Esophagus squamous epithelium (tissue), 5 donors: ENCODE data around the gene BDKRB2. TPM values are rescaled to one million over a fixed set of nuclear protein-coding genes. Genes with fewer than 3 reads are reported as not detected.
A peak's percentile ranks its signal among the peaks of the same experiment; 100 is the strongest.

Experiments
- DNase-seq: peaks from one replicate; lab custom pipeline; 2025; lab: John Stamatoyannopoulos, UW
- H3K27ac ChIP-seq, 4 donors: fragments of 200-600 bp; sonication (generic); one replicate each; pipeline ENCODE4 v1.5.1; 2016 to 2019; ENCODE audit warnings: mild to moderate bottlenecking in 1 of 4
- H3K27me3 ChIP-seq, 4 donors: fragments of 200-600 bp; sonication (generic); 1 replicate in 3 of 4; 2 replicates in 1 of 4; pipeline versions ENCODE4 v1.5.1 to v1.6.0; 2017 to 2021; ENCODE audit warnings: antibody characterized with exemption in 1 of 4
- H3K36me3 ChIP-seq, 3 donors: fragments of 200-600 bp; sonication (generic); one replicate each; pipeline ENCODE4 v1.5.1; 2016 to 2019
- H3K4me1 ChIP-seq, 3 donors: fragments of 200-600 bp; sonication (generic); one replicate each; pipeline ENCODE4 v1.5.1; 2017 to 2019
- H3K4me3 ChIP-seq, 4 donors: fragments of 200-600 bp; sonication (generic); 1 replicate in 3 of 4; 2 replicates in 1 of 4; pipeline ENCODE4 v1.5.1; 2016 to 2019; ENCODE audit warnings: mild to moderate bottlenecking in 2 of 4, moderate library complexity in 1 of 4
- H3K9me3 ChIP-seq, 3 donors: fragments of 200-600 bp; sonication (generic); one replicate each; pipeline ENCODE4 v1.5.1; 2016 to 2019
- CTCF ChIP-seq, 6 experiments: fragments of 450-650 bp in 4 of 6; fragments of 200-600 bp in 2 of 6; sonication (generic) in 2 of 6; IDR thresholded peaks; one replicate each; pipeline ENCODE4 v1.5.1; 2016 to 2019; ENCODE audit warnings: antibody characterized with exemption in 6 of 6, mild to moderate bottlenecking in 4 of 6, moderate library complexity in 4 of 6
- POLR2A ChIP-seq, 4 donors: fragments of 450-650 bp; IDR thresholded peaks; one replicate each; pipeline ENCODE4 v1.6.1; 2017; ENCODE audit warnings: antibody characterized with exemption in 4 of 4, mild to moderate bottlenecking in 4 of 4, moderate library complexity in 3 of 4
- WGBS, 2 donors: methylation state at CpG; one replicate each; pipeline ENCODE4 v1.1.5; 2018; 5-methylcytosine and 5-hydroxymethylcytosine counted together
- intact Hi-C: fragments of 100-400 bp; cut with DNase I; formaldehyde crosslinking; loops from one replicate; pipeline ENCODE4 v1.15.0; 2022
- total RNA-seq, 4 donors: library from RNA; depleted of rRNA; stranded (reverse); fragments of >200 nt; gene quantifications; one replicate each; pipeline ENCODE4 v1.1.0, GENCODE V29; 2016
- donor health status: DM: yes; HTN: yes; CAD: no.

BDKRB2 gene
- total RNA-seq, 4 donors from 2014 or later = 18.8 to 31.2 (median 20.0) TPM

GRCh38 chr14:96215452-96216244 lies 11.0 kb downstream of the BDKRB2 start:
- no peak for DNase-seq
- no peaks in the 10 kb centered on the region for H3K27me3 ChIP-seq
- peaks cover 0 to 23% (median 0%) of the 10 kb centered on the region in 3 donors for H3K36me3 ChIP-seq
- TF ChIP-seq POLR2A (IDR thresholded peaks at IDR 0.05) (no peak), CTCF (IDR thresholded peaks at IDR 0.05) (no peak)
- H3K27ac ChIP-seq = peak overlapping the region; percentile 40 to 68 (median 54)
- H3K9me3 ChIP-seq = peaks cover 0 to 6% (median 0%) of the 10 kb centered on the region in 3 donors
- WGBS, 2 donors = 39 to 52% methylated on average over 7 of the region's 7 CpGs
- intact Hi-C loops = no loop called here
- H3K4me3 ChIP-seq = no peak overlapping the region
- H3K4me1 ChIP-seq = peaks cover 5 to 80% (median 16%) of the 10 kb centered on the region in 3 donors

- 95 to 96% methylated on average over 1 of the region's 1 CpG for WGBS, 2 donors
- no peak overlapping the region for H3K4me3 ChIP-seq
- TF ChIP-seq CTCF (IDR thresholded peaks at IDR 0.05) (no peak), POLR2A (IDR thresholded peaks at IDR 0.05) (no peak)
- intact Hi-C loops = no loop called here
- H3K36me3 ChIP-seq = peaks cover 0 to 16% (median 0%) of the 10 kb centered on the region in 3 donors
- H3K9me3 ChIP-seq = peaks cover 0 to 6% (median 0%) of the 10 kb centered on the region in 3 donors
- no peaks in the 10 kb centered on the region for H3K27me3 ChIP-seq
- no peak for DNase-seq
- H3K4me1 ChIP-seq = peaks cover 5 to 89% (median 20%) of the 10 kb centered on the region in 3 donors
- peak overlapping the region in 2 of 4 donors; percentile 68 for H3K27ac ChIP-seq
Measured at GRCh38 chr14:96216627-96217026, 12.0 kb downstream of the BDKRB2 start.

GRCh38 chr14:96217376-96217913 lies 12.8 kb downstream of the BDKRB2 start:
- no peaks in the 10 kb centered on the region for H3K27me3 ChIP-seq
- 64 to 82% methylated on average over 7 to 8 of the region's 8 CpGs for WGBS, 2 donors
- H3K9me3 ChIP-seq = no peaks in the 10 kb centered on the region
- no peak for DNase-seq
- TF ChIP-seq CTCF (IDR thresholded peaks at IDR 0.05) = no peak
- TF ChIP-seq POLR2A (IDR thresholded peaks at IDR 0.05) = no peak
- peaks cover 0 to 19% (median 0%) of the 10 kb centered on the region in 3 donors for H3K36me3 ChIP-seq
- intact Hi-C loops = no loop called here
- no peak overlapping the region for H3K27ac ChIP-seq
- no peak overlapping the region for H3K4me3 ChIP-seq
- H3K4me1 ChIP-seq = peaks cover 5 to 92% (median 20%) of the 10 kb centered on the region in 3 donors

- H3K27ac ChIP-seq = peak overlapping the region in 2 of 4 donors; percentile 0 to 3
- H3K36me3 ChIP-seq = peaks cover 0 to 19% (median 0%) of the 10 kb centered on the region in 3 donors
- H3K27me3 ChIP-seq = no peaks in the 10 kb centered on the region
- no peak overlapping the region for H3K4me3 ChIP-seq
- DNase-seq = no peak
- TF ChIP-seq POLR2A (IDR thresholded peaks at IDR 0.05) = no peak
- WGBS, 2 donors = 51 to 69% methylated on average over 7 of the region's 7 CpGs
- no peaks in the 10 kb centered on the region for H3K9me3 ChIP-seq
- peaks cover 19 to 90% (median 37%) of the 10 kb centered on the region in 3 donors for H3K4me1 ChIP-seq
- intact Hi-C loops = no loop called here
Measured at GRCh38 chr14:96221109-96221650, 16.5 kb downstream of the BDKRB2 start.

- H3K4me3 ChIP-seq = no peak overlapping the region
- WGBS, 2 donors = 78 to 87% methylated on average over 8 of the region's 8 CpGs
- H3K9me3 ChIP-seq = no peaks in the 10 kb centered on the region
- TF ChIP-seq POLR2A (IDR thresholded peaks at IDR 0.05) (no peak), CTCF (IDR thresholded peaks at IDR 0.05) (no peak)
- no peaks in the 10 kb centered on the region for H3K27me3 ChIP-seq
- H3K27ac ChIP-seq = peak overlapping the region in 1 of 4 donors; percentile 0
- no peak for DNase-seq
- H3K36me3 ChIP-seq = peaks cover 0 to 19% (median 0%) of the 10 kb centered on the region in 3 donors
- intact Hi-C loops = no loop called here
- H3K4me1 ChIP-seq = peaks cover 22 to 90% (median 39%) of the 10 kb centered on the region in 3 donors
Measured at GRCh38 chr14:96221841-96222240, 17.2 kb downstream of the BDKRB2 start.
